ENCODE measurements around the gene BOC.

GRCh38 chr3:113304102-113304501 lies 92.7 kb downstream of the BOC start:
- TF ChIP-seq, protein P1, sequence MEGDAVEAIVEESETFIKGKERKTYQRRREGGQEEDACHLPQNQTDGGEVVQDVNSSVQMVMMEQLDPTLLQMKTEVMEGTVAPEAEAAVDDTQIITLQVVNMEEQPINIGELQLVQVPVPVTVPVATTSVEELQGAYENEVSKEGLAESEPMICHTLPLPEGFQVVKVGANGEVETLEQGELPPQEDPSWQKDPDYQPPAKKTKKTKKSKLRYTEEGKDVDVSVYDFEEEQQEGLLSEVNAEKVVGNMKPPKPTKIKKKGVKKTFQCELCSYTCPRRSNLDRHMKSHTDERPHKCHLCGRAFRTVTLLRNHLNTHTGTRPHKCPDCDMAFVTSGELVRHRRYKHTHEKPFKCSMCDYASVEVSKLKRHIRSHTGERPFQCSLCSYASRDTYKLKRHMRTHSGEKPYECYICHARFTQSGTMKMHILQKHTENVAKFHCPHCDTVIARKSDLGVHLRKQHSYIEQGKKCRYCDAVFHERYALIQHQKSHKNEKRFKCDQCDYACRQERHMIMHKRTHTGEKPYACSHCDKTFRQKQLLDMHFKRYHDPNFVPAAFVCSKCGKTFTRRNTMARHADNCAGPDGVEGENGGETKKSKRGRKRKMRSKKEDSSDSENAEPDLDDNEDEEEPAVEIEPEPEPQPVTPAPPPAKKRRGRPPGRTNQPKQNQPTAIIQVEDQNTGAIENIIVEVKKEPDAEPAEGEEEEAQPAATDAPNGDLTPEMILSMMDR (IDR thresholded peaks at IDR 0.05): no peak
- TF ChIP-seq POLR2A (IDR thresholded peaks at IDR 0.05): no peak
